GM18502 (cell line): ENCODE data around the gene LRRK1.
"Not testable (repeated sequence)": the region's sequence is repeated elsewhere in the genome, so short reads cannot be mapped to it uniquely, and the experiment has no call there.

Experiments used
- ATAC-seq: cut with Tn5 transposase; IDR thresholded peaks from one replicate; pipeline ENCODE4 v1.9.1; 2021; ENCODE audit warnings: mild to moderate bottlenecking; ENCODE audit not compliant: unreplicated experiment, poor library complexity

The LRRK1 gene

DNA sequence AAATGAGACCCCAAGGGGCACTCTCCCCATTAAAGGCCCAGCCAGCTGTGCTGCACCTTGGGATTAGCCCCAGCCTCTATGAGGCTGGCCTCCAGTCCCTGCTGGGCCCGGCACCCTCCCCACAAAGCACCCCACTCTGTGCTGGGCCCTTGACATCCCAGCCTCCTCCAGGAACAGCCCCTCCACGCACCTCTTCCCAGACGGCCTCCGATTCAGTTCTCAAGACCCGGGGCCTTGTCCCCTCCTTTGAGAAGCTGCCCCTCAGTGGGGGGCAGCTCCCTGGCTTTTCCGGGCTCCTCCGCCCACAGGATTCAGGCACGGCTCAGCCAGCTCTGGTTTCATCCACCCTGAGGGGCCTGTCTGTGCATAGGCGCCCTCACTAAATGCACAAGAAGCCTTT lies 144.1 kb downstream of the LRRK1 start:
- no peak for ATAC-seq

DNA sequence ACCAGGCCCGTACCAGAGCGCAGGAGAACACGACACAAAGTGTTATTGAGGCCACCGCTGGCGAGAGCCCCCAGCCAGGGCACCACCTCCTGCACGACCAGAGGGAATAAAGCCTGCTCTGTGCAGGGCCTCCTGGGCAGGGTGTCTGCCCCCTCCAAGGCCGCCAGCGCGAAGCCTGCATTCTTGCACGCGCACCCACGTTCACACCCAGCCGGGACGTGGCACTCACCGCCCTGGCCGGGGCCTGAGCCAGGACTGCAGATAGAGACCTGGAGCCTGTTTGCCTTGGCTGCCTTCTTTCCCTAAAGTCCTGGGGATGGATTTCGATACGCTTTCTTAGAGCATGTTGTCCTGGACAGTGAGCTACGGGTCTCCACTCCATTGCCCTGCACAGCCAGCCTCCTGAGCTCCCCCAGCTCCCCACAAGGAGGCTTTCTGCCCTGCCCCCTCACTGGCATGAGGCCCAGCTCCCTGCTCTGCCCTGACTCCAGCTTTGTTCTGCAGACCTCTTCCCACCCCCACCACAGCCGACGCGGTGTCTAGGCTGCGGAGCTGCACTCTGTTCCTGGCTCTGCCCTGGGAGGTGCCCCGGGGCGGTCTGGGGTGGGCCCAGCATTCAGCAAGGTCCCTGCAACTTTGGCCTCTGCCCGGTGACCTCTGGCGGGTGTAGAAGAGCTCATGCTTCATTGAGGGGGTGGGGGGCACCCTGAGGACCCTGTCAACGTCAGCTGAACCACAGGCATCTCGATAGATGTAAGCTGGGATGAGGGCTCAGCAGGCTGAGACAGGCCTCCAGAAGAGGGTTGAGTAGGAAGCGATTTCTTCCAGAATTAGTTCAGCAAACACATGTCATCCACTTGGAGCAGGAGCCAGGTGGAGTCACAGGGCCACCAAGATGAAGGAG lies 145.0 kb downstream of the LRRK1 start:
- ATAC-seq = no peak

DNA sequence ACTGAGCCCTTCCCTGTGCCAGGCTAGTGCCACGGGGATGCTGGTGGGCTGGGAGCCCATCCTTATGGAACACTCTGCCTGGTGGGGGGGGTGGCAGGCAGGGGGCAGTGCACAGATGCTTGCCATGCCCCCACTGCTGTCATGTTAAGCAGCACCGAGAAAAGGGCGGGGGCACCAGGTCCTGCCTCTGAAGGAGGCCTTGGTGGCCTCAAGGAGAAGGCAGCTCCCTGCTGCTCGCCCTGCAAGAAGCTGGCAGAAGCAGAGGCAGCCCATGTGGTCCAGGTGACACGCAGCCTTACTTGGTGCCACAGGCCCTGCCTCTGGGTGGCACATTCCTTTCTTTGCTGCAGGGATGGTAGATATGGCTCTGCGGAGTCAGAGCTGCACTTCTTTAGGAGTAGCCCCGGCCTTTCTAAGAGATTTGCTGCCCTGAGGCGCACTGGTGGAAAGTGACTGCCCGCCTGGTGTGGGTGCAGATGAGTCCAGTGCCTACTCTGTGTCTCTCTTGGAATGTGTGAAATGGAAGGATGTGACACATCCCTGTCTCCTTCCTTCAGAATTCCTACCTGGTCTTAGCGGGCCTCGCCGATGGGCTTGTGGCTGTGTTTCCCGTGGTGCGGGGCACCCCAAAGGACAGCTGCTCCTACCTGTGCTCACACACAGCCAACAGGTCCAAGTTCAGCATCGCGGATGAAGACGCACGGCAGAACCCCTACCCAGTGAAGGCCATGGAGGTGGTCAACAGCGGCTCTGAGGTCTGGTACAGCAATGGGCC lies 145.8 kb downstream of the LRRK1 start:
- no peak for ATAC-seq

DNA sequence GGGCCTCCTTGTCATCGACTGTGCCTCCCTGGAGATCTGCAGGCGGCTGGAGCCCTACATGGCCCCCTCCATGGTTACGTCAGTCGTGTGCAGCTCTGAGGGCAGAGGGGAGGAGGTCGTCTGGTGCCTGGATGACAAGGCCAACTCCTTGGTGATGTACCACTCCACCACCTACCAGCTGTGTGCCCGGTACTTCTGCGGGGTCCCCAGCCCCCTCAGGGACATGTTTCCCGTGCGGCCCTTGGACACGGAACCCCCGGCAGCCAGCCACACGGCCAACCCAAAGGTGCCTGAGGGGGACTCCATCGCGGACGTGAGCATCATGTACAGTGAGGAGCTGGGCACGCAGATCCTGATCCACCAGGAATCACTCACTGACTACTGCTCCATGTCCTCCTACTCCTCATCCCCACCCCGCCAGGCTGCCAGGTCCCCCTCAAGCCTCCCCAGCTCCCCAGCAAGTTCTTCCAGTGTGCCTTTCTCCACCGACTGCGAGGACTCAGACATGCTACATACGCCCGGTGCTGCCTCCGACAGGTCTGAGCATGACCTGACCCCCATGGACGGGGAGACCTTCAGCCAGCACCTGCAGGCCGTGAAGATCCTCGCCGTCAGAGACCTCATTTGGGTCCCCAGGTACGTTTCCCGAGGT lies 146.5 kb downstream of the LRRK1 start:
- ATAC-seq = no peak

DNA sequence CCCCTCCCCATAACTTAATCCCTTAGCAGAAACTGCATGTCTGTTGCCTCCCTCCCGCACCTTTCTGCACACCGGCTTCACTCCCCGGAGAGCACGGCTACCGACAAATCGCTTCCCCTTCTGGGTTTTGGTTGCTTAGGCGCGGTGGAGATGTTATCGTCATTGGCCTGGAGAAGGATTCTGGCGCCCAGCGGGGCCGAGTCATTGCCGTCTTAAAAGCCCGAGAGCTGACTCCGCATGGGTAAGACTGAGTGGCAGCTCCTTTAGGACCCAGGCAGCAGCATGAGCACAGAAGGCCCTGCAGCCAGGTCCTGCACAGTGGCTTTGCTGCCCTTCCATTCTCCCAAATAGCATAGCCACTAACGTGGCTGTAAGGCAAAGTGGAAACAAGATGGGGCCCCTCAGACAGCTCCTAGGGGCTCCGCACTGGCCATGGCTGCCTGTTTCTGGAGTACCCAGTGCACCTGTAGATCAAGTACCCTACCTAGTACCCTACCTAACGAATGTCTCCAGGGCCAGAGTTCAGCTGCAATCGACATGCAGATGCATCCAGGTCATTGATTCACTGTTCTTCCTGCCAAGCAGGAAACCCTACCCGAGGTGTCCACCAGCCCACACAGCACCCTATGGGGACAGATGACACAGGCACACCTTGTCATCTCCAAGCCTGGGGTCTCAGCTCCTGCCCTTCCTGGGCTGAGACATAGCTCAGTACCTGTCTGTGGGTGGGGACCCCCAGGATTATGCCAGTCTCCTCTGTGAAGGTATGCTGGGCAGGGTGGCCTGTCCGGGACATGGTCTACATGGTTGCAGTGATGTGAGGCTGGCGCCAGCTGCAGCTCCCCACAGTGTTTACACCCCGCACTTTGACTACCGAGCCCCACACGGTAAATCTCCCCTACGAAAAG lies 147.6 kb downstream of the LRRK1 start:
- no peak for ATAC-seq

DNA sequence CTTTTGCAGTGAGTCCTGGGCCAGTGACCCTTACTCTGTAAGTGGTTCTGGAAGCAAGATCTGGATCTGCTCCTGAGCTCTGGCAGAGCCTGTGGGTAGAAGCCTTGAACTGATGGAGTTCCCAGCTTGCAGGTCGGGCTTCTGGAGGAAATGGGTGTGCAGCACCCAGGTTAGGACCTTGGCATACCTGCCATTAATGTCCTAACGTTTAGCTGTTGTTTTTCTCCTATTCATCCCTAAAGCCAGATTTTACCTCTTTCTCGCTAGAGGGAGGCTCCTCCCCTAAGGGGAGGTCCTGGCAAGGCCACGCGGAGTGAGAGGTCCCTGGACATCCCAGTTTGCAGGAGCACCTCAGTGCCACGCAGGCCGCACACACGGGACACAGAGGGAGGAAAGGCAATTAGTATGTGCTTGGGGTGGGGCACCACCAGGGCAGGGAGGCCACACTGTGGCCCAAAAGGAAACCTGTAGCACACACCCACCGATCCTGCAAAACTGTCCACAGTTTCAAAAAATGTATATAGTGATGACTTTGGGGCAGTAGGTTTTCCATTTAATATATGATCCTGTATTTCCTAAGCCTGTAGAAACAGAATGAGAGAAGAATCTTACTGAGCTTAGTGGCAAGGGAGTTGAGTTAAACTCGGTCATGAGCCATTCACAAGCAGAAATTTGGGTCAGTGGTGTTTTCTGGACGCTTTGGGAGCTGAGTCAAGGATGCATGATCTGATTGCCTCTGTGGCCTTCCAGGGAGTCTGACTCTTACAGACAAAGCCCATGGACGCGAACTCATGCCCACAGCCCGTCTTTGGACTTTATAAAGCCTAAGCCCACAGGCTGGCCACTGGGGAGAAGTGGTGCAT lies 148.7 kb downstream of the LRRK1 start:
- no peak for ATAC-seq

DNA sequence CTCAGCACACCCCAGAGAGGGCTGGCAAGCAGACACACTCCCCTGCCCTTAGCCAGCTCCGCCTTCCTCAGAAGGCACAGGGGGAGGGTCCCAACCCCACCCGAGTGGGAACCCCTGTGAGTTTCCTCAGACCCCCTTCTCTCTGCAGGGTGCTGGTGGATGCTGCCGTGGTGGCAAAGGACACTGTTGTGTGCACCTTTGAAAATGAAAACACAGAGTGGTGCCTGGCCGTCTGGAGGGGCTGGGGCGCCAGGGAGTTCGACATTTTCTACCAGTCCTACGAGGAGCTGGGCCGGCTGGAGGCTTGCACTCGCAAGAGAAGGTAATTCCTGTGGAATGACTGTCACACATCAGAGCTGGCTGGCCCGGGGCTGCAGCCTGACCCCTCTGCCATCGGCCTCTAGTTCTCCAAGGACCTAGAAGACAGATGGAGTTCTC lies 149.4 kb downstream of the LRRK1 start:
- ATAC-seq = no peak

DNA sequence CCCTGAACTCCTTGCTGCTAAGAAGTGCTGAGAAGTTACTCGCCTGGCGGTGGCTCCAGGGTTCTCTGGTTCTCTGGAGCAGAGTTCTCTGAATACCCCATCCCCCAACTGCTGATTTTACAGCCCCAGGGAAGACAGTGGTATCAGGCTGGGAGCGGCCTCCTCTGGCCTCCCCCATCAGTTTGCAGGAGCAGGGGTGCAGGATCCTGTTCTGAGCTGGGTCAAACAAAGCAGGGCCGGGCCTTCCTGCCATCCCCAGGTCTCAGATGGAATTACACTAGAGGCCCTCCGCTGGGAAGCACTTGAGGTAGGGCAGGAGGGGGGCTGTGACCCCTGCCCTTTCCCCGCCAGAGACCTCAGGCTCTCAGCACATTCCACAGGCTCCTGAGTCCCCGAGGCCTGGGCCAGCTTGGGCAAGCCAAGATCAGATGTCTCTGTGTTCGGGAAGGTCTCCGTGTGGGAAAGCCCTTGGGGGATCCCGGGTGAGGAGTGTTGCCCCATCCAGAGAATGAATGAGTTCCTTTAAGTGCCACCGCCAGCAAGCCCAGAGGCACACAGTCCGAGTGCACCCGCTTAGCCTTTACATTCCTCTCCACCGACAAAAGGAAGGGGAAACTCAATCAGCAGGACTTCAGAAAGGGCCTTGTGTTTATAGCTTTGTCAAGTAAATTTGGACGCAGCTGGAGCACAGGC lies 149.9 kb downstream of the LRRK1 start:
- no peak for ATAC-seq

DNA sequence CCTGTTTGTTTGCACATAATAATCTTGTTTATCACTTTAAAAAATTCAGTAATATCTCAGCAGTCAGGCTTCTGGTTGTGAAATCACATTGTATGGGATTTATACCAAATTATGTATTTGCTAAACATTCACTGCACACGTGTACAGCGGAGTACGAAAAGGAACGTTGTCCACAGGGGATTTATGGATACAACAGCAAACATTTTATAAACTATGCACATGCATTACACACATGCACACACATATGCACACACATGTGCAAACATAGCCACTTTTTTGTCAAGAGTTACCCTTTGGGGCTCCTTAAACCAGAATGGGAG lies 150.5 kb downstream of the LRRK1 start:
- ATAC-seq = no peak

DNA sequence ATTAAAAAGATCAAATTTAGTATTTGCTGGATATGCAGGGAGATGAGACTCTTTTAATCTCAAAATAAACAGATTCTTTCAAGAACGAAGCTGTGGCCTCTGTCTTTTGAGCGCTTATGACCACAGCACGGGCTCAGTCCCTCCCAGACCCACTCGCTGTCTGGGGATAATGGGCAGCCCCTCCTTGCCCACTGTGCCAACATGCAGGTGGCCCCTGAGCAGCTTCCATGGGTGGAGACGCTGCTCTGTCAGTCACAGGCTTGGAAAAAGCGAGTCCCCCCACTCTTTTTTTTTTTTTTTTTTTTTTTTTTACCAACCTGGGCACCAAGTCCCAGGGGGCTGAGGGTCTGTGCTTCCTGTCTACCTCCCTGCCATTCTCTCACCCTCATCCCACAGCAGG lies 150.9 kb downstream of the LRRK1 start:
- no peak for ATAC-seq

DNA sequence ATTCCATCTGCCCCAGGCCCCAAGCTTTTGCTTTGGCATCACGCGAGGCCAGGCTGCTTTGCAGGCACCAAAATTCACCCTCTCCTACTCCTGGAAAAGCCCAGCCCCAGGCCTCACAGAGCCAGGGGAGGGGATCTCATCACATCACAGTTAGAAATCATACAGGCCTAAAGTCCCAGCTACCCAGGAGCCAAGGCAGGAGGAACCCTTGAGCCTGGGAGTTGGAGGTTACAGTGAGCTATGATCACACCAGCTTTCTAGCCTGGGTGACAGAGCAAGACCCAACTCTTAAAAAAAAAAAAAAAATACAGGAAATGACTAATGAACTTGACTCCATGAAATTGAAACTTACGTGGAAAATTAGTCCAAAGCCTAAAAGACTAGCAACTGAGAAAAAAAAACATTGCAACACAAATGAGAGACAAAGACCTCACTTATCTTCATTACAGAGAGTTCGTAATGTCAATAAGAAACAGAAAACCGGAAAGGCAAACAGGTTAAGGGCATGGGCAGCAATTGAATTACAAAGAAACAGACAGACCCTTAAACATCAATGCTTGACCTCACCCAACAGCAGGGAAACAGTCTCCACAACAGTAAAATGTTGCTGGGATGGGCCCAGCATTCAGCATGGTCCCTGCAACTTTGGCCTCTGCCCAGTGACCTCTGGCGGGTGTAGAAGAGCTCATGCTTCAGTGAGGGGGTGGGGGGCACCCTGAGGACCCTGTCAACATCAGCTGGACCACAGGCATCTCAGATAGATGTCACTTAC lies 151.5 kb downstream of the LRRK1 start:
- no peak for ATAC-seq

DNA sequence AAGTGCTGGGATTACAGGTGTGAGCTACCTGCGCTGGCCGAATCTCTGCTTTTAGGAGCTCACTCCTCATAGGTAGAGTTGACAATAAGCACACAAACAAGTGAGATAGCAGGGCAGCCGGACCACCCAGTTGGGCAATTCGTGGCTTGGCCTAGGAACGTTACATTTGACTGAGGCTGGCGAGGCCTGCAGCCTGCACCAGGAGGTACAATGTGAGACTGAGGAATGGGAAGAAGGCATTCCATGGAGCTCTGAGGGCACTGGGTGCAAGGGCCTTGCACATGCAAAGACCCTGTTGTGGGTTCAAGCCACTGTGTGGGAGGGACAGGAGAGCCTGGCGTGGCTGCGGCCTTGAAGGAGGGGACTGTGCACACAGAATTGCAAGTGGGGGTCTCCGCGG lies 152.5 kb downstream of the LRRK1 start:
- no peak for ATAC-seq

DNA sequence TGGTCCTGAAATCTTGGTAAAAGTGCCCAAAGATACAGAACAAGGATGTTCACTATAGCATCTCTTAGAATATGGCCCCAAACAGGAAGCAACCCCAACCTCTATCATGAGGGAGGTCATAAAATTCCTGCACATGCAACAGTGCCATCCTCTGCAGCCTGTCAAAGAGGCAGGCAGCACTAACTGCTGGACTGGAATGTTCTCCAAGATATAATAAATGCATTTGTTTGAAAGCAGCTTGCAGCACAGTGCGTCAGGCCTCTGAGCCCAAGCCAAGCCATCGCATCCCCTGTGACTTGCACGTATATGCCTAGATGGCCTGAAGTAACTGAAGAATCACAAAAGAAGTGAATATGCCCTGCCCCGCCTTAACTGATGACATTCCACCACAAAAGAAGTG lies 153.1 kb downstream of the LRRK1 start:
- ATAC-seq = not testable (repeated sequence)

DNA sequence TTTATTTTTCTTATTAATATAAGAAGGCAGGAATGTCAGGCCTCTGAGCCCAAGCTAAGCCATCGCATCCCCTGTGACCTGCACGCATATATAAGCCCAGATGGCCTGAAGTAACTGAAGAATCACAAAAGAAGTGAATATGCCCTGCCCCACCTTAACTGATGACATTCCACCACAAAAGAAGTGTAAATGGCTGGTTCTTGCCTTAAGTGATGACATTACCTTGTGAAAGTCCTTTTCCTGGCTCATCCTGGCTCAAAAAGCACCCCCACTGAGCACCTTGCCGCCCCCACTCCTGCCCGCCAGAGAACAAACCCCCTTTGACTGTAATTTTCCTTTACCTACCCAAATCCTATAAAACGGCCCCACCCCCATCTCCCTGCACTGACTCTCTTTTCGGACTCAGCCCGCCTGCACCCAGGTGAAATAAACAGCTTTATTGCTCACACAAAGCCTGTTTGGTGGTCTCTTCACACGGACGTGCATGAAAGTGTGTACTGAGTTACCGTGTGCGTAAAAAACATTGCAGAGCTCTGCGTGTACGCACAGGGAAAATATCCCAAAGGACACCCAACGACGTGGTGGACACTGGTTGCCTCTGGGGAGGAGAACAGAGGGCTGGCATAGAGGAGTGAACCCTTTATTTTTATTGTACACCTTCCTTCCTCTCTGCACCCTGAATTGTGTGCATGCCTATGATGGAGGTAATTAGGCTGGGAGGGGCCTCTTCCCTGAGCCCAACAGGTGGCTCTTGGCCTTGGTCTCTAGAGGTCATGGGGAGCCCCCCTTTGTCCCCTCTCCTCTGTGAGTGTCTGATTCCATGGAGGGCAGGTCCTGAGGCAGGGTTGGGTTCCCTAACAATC lies 158.9 kb downstream of the LRRK1 start:
- not testable (repeated sequence) for ATAC-seq

DNA sequence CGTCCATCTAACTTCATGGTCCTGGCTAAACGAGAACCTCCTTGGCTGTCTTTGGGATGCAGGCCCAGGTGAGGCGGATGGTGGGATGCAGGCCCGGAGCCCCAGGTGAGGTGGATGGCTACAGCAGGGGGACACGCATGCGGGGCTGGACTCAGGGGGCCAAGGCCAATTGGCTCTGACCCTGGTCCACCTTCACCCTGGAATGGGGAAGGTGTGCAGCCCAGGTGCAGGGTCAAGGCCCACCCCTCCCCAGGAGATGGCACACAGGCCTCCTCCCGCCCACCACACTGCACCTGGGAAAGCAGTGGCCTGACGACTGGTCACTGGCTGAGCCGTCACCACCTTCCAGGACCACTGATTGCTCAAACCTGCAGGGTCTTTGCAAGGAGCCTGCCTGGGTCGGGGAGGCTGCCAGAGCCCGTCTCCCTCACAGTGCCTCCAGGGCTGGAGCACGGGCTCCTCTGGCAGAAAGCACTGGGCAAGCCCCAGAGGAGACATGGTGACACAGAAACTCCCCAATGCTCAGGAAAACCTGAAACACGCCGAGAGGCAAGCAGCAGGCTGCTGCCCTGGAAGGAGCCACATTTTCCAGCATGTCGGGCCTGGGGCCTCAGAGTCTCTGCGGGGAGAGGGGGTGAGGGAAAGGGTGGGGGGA lies 159.6 kb downstream of the LRRK1 start:
- ATAC-seq = no peak

DNA sequence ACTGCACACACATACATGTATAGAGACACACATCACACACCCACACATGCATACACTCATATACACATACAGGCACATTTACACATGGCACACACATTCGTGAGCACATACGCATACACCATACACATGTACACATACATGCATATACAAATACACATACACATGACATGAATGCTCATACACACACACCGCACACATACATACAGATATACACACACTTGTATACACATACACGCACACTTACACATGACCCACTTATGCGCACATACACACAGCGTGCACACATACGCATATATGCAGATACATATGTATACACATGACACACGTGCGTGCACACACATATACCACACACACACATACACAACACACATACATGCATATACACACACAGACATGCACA lies 162.7 kb downstream of the LRRK1 start:
- ATAC-seq = no peak
